PC-3 (cell line): Measurements from ENCODE around the gene INO80E.

ENCODE experiments used
- EZH2 ChIP-seq: fragments of 300-600 bp; sonication (generic); IDR thresholded peaks from one replicate; pipeline ENCODE4 v1.6.1; 2017; ENCODE audit warnings: antibody characterized with exemption, mild to moderate bottlenecking, low read length; ENCODE audit not compliant: unreplicated experiment
- EZH2phosphoT487 ChIP-seq: fragments of 300-600 bp; sonication (generic); IDR thresholded peaks from 2 replicates; pipeline ENCODE4 v1.6.1; 2018; ENCODE audit warnings: mild to moderate bottlenecking, antibody characterized with exemption, low read length, borderline replicate concordance
- TF ChIP-seq, protein P1 (sequence below): fragments of 300-600 bp; sonication (generic); conservative IDR thresholded peaks from 2 replicates; pipeline ENCODE4 v1.5.1; 2017; ENCODE audit warnings: antibody characterized with exemption, low read depth, mild to moderate bottlenecking, low read length

- TF ChIP-seq EZH2 (no peak), EZH2phosphoT487 (no peak)
- TF ChIP-seq, protein P1, sequence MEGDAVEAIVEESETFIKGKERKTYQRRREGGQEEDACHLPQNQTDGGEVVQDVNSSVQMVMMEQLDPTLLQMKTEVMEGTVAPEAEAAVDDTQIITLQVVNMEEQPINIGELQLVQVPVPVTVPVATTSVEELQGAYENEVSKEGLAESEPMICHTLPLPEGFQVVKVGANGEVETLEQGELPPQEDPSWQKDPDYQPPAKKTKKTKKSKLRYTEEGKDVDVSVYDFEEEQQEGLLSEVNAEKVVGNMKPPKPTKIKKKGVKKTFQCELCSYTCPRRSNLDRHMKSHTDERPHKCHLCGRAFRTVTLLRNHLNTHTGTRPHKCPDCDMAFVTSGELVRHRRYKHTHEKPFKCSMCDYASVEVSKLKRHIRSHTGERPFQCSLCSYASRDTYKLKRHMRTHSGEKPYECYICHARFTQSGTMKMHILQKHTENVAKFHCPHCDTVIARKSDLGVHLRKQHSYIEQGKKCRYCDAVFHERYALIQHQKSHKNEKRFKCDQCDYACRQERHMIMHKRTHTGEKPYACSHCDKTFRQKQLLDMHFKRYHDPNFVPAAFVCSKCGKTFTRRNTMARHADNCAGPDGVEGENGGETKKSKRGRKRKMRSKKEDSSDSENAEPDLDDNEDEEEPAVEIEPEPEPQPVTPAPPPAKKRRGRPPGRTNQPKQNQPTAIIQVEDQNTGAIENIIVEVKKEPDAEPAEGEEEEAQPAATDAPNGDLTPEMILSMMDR = no peak
These were observed 1.3 kb upstream of the INO80E start for GRCh38 chr16:29994600-29995323.
